Measurements from ENCODE around the gene RIMBP2. TPM values are rescaled to one million over a fixed set of nuclear protein-coding genes. Genes with fewer than 3 reads are reported as not detected.

Gene RIMBP2
- total and polyA plus RNA-seq, 2 experiments from 2014 or later: not detected

DNA sequence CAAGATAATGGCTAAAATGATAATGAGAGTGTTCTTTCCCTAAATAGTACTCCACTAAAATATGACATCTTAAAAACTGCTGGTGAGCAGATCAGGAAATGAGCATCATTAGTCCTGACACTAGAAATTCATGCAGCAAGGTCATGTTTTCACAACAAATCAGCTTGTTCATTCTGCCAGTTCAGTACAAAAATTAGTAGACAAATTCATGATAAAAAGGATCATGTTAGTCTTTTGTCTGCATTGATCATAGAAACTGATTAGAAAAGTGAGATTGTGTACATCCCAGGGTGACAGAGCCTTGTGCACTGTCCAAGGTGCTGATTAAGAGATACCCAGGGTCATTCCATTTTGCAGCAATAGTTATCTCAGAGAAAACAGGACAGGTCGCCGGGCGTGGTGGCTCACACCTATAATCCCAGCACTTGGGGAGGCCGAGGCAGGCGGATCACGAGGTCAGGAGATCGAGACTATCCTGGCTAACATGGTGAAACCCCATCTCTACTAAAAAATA lies 163.6 kb downstream of the RIMBP2 start:
- no peak overlapping the region for H3K4me2 ChIP-seq (ENCODE audit: unreplicated experiment)
- H3K27me3 ChIP-seq (replicated peaks; ENCODE audit: insufficient read depth): no peaks in the 10 kb centered on the region
- peak; percentile 1 for DNase-seq
- H3K79me2 ChIP-seq (ENCODE audit: insufficient read depth): no peaks in the 10 kb centered on the region
- H3K4me1 ChIP-seq (ENCODE audit: insufficient read depth): no peaks in the 10 kb centered on the region
- in situ Hi-C loops (cut with MboI): no loop called here
- 20 to 24% methylated on average over 7 of the region's 7 CpGs for WGBS, 2 experiments (ENCODE audit: low coverage in 1 of 2, low lambda C conversion rate in 2 of 2, missing lambda C conversion rate in 2 of 2)
- no peaks in the 10 kb centered on the region for H3K36me3 ChIP-seq (ENCODE audit: low read depth)
- no peaks in the 10 kb centered on the region for H3F3A ChIP-seq (ENCODE audit: insufficient read depth)
- H2AFZ ChIP-seq: no peak overlapping the region
- H3K9ac ChIP-seq: no peak overlapping the region
- TF ChIP-seq EZH2phosphoT487 (IDR thresholded peaks at IDR 0.05; ENCODE audit: insufficient read depth, low read depth): no peak
- TF ChIP-seq EZH2 (IDR thresholded peaks at IDR 0.05; ENCODE audit: insufficient read depth, poor library complexity, severe bottlenecking): no peak
- no peak overlapping the region for H3K4me3 ChIP-seq
- H3K27ac ChIP-seq: no peak overlapping the region
- no peaks in the 10 kb centered on the region for H3K9me3 ChIP-seq (ENCODE audit: low read depth)
- no peaks in the 10 kb centered on the region for H3K9me2 ChIP-seq (ENCODE audit: insufficient read depth)
- H4K20me1 ChIP-seq (ENCODE audit: insufficient read depth): no peaks in the 10 kb centered on the region

GRCh38 chr12:130549361-130549760 lies 166.7 kb downstream of the RIMBP2 start:
- Histone ChIP-seq H3K36me3 (ENCODE audit: low read depth) (no peaks in the 10 kb centered on the region), H3K4me2 (ENCODE audit: unreplicated experiment) (no peak overlapping the region), H3K4me3 (no peak overlapping the region), H3K4me1 (ENCODE audit: insufficient read depth) (no peaks in the 10 kb centered on the region), H3K27me3 (replicated peaks; ENCODE audit: insufficient read depth) (no peaks in the 10 kb centered on the region), H3K9me3 (ENCODE audit: low read depth) (no peaks in the 10 kb centered on the region), H3K27ac (no peak overlapping the region), H4K20me1 (ENCODE audit: insufficient read depth) (no peaks in the 10 kb centered on the region), H3F3A (ENCODE audit: insufficient read depth) (no peaks in the 10 kb centered on the region), H3K79me2 (ENCODE audit: insufficient read depth) (no peaks in the 10 kb centered on the region), H3K9ac (no peak overlapping the region), H2AFZ (no peak overlapping the region), H3K9me2 (ENCODE audit: insufficient read depth) (no peaks in the 10 kb centered on the region)
- DNase-seq: no peak
- no peak for TF ChIP-seq EZH2phosphoT487 (IDR thresholded peaks at IDR 0.05; ENCODE audit: insufficient read depth, low read depth)
- no peak for TF ChIP-seq EZH2 (IDR thresholded peaks at IDR 0.05; ENCODE audit: insufficient read depth, poor library complexity, severe bottlenecking)
- WGBS, 2 experiments (ENCODE audit: low coverage in 1 of 2, low lambda C conversion rate in 2 of 2, missing lambda C conversion rate in 2 of 2): 9 to 12% methylated on average over 3 of the region's 3 CpGs
- in situ Hi-C loops (cut with MboI): no loop called here

- in situ Hi-C loops (cut with MboI): no loop called here
- no peak for TF ChIP-seq EZH2phosphoT487 (IDR thresholded peaks at IDR 0.05; ENCODE audit: insufficient read depth, low read depth)
- no peak for TF ChIP-seq EZH2 (IDR thresholded peaks at IDR 0.05; ENCODE audit: insufficient read depth, poor library complexity, severe bottlenecking)
- DNase-seq: no peak
- Histone ChIP-seq H3K79me2 (ENCODE audit: insufficient read depth) (no peaks in the 10 kb centered on the region), H3K4me2 (ENCODE audit: unreplicated experiment) (no peak overlapping the region), H3K4me1 (ENCODE audit: insufficient read depth) (no peaks in the 10 kb centered on the region), H3K36me3 (ENCODE audit: low read depth) (no peaks in the 10 kb centered on the region), H3K27me3 (replicated peaks; ENCODE audit: insufficient read depth) (no peaks in the 10 kb centered on the region), H3F3A (ENCODE audit: insufficient read depth) (no peaks in the 10 kb centered on the region), H3K9me2 (ENCODE audit: insufficient read depth) (no peaks in the 10 kb centered on the region), H4K20me1 (ENCODE audit: insufficient read depth) (no peaks in the 10 kb centered on the region), H2AFZ (no peak overlapping the region), H3K27ac (no peak overlapping the region), H3K9ac (no peak overlapping the region), H3K9me3 (ENCODE audit: low read depth) (no peaks in the 10 kb centered on the region), H3K4me3 (no peak overlapping the region)
- 23 to 34% methylated on average over 13 of the region's 13 CpGs for WGBS, 2 experiments (ENCODE audit: low coverage in 1 of 2, low lambda C conversion rate in 2 of 2, missing lambda C conversion rate in 2 of 2)
Observed at GRCh38 chr12:130547480-130548155, 168.5 kb downstream of the RIMBP2 start.

DNA sequence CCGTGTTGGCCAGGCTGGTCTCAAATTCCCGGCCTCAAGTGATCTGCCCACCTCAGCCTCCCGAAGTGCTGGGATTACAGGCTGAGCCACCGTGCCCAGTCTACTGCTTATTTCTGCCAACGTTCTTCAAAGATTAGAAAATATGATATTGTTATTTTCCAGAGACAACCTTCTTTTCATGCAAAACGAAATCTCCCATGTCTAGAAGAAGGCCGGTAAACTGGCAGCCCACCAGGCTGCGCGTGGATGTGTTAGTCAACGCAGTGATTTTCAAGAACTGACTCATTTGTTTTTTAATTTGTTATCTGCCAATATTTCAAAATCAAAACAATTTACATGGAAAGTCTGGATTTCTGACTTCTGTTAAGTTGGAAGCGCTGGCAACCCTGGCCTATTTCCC lies 169.6 kb downstream of the RIMBP2 start:
- H4K20me1 ChIP-seq (ENCODE audit: insufficient read depth): no peaks in the 10 kb centered on the region
- H3K4me1 ChIP-seq (ENCODE audit: insufficient read depth): no peaks in the 10 kb centered on the region
- no peaks in the 10 kb centered on the region for H3K36me3 ChIP-seq (ENCODE audit: low read depth)
- 52 to 57% methylated on average over 11 of the region's 11 CpGs for WGBS, 2 experiments (ENCODE audit: low coverage in 1 of 2, low lambda C conversion rate in 2 of 2, missing lambda C conversion rate in 2 of 2)
- H3K27ac ChIP-seq: no peak overlapping the region
- H3K79me2 ChIP-seq (ENCODE audit: insufficient read depth): no peaks in the 10 kb centered on the region
- no peaks in the 10 kb centered on the region for H3K27me3 ChIP-seq (replicated peaks; ENCODE audit: insufficient read depth)
- no peak overlapping the region for H3K9ac ChIP-seq
- H3K9me3 ChIP-seq (ENCODE audit: low read depth): no peaks in the 10 kb centered on the region
- no peak overlapping the region for H3K4me2 ChIP-seq (ENCODE audit: unreplicated experiment)
- H3F3A ChIP-seq (ENCODE audit: insufficient read depth): no peaks in the 10 kb centered on the region
- no peak overlapping the region for H2AFZ ChIP-seq
- no peak for DNase-seq
- H3K9me2 ChIP-seq (ENCODE audit: insufficient read depth): no peaks in the 10 kb centered on the region
- H3K4me3 ChIP-seq: no peak overlapping the region
- TF ChIP-seq EZH2phosphoT487 (IDR thresholded peaks at IDR 0.05; ENCODE audit: insufficient read depth, low read depth): no peak
- no peak for TF ChIP-seq EZH2 (IDR thresholded peaks at IDR 0.05; ENCODE audit: insufficient read depth, poor library complexity, severe bottlenecking)
- in situ Hi-C loops (cut with MboI): no loop called here
